ENCODE measurements around the gene KAZN.

GRCh38 chr1:14800014-14800413, 201.5 kb downstream of the KAZN start:
- TF ChIP-seq, protein P1, sequence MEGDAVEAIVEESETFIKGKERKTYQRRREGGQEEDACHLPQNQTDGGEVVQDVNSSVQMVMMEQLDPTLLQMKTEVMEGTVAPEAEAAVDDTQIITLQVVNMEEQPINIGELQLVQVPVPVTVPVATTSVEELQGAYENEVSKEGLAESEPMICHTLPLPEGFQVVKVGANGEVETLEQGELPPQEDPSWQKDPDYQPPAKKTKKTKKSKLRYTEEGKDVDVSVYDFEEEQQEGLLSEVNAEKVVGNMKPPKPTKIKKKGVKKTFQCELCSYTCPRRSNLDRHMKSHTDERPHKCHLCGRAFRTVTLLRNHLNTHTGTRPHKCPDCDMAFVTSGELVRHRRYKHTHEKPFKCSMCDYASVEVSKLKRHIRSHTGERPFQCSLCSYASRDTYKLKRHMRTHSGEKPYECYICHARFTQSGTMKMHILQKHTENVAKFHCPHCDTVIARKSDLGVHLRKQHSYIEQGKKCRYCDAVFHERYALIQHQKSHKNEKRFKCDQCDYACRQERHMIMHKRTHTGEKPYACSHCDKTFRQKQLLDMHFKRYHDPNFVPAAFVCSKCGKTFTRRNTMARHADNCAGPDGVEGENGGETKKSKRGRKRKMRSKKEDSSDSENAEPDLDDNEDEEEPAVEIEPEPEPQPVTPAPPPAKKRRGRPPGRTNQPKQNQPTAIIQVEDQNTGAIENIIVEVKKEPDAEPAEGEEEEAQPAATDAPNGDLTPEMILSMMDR (IDR thresholded peaks at IDR 0.05): no peak
- no peak for TF ChIP-seq POLR2A (IDR thresholded peaks at IDR 0.05)

Data from body of pancreas (tissue), 4 donors.